22Rv1 (cell line): ENCODE measurements around the gene MAPK6.
"Not testable (repeated sequence)": the region's sequence is repeated elsewhere in the genome, so short reads cannot be mapped to it uniquely, and the experiment has no call there.

Source experiments
- CTCF ChIP-seq: fragments of 450-650 bp; IDR thresholded peaks from 2 replicates; pipeline ENCODE4 v1.5.1; 2017; ENCODE audit warnings: mild to moderate bottlenecking
- ZFX ChIP-seq: fragments of 450-650 bp; IDR thresholded peaks from 2 replicates; pipeline ENCODE4 v1.6.1; 2017; ENCODE audit warnings: antibody characterized with exemption, borderline replicate concordance

GRCh38 chr15:52003089-52003488 lies 15.9 kb upstream of the MAPK6 start:
- not testable (repeated sequence) for TF ChIP-seq CTCF, ZFX
